Measurements from ENCODE around the gene LPCAT1. TPM values are rescaled to one million over a fixed set of nuclear protein-coding genes. Genes with fewer than 3 reads are reported as not detected.

The LPCAT1 gene
- total and polyA plus RNA-seq, 10 of the 15 experiments (the other 5 are each of a cell fraction or from before 2014, with no cell fraction given): 2.3 to 109 (median 72.7) TPM

- intact Hi-C loops (cut with micrococcal nuclease; ENCODE audit: unreplicated experiment): no loop called here
- CTCF ChIA-PET: no interaction called here
- SMC1A ChIA-PET (ENCODE audit: uncharacterized antibody, unreplicated experiment): no interaction called here
- in situ Hi-C loops (cut with MboI): loop anchor here (5.0 kb wide), 1 partner anchor 1303 kb away; no protein-coding TSS in a partner anchor
- DNase-seq (ENCODE audit: low read depth, low spot score) (no peak), FAIRE-seq (no peak), ATAC-seq (no peak)
- no TSS peak for BruUV-seq (replicated peaks)
- no peak overlapping the region for H3K4me3 ChIP-seq
- no peak overlapping the region for H2AFZ ChIP-seq (ENCODE audit: control insufficient read depth, low read depth, low read length)
- no peaks in the 10 kb centered on the region for H3K9me3 ChIP-seq (replicated peaks; ENCODE audit: control insufficient read depth, insufficient read depth, low read length)
- H3K79me2 ChIP-seq (ENCODE audit: control insufficient read depth, insufficient read depth, low read length): no peaks in the 10 kb centered on the region
- H3K4me2 ChIP-seq (ENCODE audit: control insufficient read depth, insufficient read depth): no peak overlapping the region
- H3K36me3 ChIP-seq (ENCODE audit: control insufficient read depth in 2 of 2, insufficient read depth in 2 of 2, low read length in 1 of 2): peaks cover 0 to 1% of the 10 kb centered on the region in 2 experiments; a peak in 1 of 4 replicates
- no peaks in the 10 kb centered on the region for H3K4me1 ChIP-seq (ENCODE audit: control insufficient read depth, insufficient read depth, low read length)
- no peak overlapping the region for H3K27ac ChIP-seq (ENCODE audit: control insufficient read depth, insufficient read depth)
- no peaks in the 10 kb centered on the region for H4K20me1 ChIP-seq (ENCODE audit: control insufficient read depth, insufficient read depth)
- H3K9ac ChIP-seq (ENCODE audit: control insufficient read depth, insufficient read depth, low read length): no peak overlapping the region
- H3K27me3 ChIP-seq (replicated peaks in 1 of 2; ENCODE audit: control insufficient read depth in 2 of 2, insufficient read depth in 2 of 2, low read length in 1 of 2): no peaks in the 10 kb centered on the region
- RAD21 ChIA-PET (ENCODE audit: unreplicated experiment): no interaction called here
- POLR2A ChIA-PET: no interaction called here
- TF ChIP-seq ESRRA (IDR thresholded peaks at IDR 0.05; ENCODE audit: low read length) (no peak), MTA2 (IDR thresholded peaks at IDR 0.05; ENCODE audit: low read depth) (no peak), CEBPZ (IDR thresholded peaks at IDR 0.05; ENCODE audit: low read depth, low read length) (no peak), MTA3 (IDR thresholded peaks at IDR 0.05; ENCODE audit: borderline replicate concordance, low read length) (no peak), POU2F2 (IDR thresholded peaks at IDR 0.05; ENCODE audit: borderline replicate concordance, low read depth, low read length) (no peak), TCF7 (IDR thresholded peaks at IDR 0.05; ENCODE audit: borderline replicate concordance) (no peak), HDAC6 (IDR thresholded peaks at IDR 0.05; ENCODE audit: unreplicated experiment) (no peak)
- WGBS (ENCODE audit: insufficient coverage, insufficient replicate concordance, low lambda C conversion rate, missing lambda C conversion rate): 88% methylated on average over 22 of the region's 22 CpGs
Observed at GRCh38 chr5:1564824-1565736, 41.3 kb upstream of the LPCAT1 start.
